Measurements from ENCODE around the gene RMI1.

DNA sequence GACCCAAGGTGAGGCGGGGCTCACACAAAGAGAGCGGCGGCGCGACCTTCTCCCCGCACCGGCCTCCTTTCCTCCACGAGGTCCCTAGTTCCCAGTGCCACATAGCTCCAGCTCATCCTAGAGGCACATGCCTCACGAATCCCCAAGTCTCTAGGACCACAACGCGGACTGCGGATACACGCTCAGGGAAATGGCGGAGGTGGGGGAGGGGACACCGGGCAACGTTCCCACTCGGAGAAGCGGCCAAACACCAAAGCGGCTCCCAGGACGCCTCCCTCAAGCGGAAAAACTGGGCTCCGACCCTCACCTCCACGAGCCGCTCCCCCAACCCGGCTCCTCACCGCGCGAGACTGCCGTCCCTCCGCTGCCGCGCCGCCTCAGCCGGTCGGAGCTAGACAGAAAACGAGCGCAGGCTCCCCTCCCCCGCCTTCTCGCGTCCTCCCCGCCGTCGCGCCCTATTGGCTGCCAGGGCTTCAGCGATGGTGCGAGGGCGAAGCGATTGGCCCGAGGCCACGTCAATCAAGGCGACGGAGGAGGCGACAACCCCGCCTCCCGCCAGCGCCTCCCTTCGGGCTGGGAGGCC lies 702 bp upstream of the RMI1 start, which contains the start of gene HNRNPK:
- no peak for TF ChIP-seq CTCF (IDR thresholded peaks at IDR 0.05)
- no peak for TF ChIP-seq POLR2A (IDR thresholded peaks at IDR 0.05; ENCODE audit: low read depth)
